ENCODE data around the gene SLIT3.

DNA sequence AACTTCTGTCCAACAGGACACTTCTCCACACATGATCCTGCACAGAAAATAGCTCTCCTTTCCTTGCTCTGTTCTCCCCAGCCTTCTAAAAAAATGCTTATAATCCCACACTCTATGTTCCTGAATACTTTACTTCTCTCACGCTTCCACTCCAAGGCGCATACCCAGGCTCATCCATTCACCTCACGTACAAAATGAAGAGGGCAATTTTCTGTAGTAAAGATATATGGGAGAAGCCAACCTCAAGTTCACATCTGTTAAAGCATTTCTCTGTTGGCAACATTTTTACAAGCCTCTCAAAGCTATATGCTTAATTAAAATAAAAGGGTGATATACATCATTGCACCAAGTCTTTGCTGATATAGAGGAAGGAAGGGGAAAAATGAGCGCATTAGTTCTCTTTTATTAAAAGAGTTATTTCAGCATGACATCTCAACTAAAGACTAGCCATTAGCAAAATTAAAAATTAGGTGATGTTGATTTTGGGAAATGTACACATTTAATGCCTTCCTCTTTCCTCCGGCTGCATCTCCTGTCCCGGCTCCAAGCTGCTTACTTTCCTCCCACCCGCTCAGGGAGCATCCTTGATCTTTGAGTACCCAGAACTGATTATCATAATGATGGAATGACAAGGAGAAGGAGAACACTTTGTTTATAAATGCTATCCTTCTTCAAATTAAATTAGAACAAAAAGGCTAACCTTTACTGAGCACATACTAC is 379.6 kb downstream of the SLIT3 start:
- TF ChIP-seq, protein P1, sequence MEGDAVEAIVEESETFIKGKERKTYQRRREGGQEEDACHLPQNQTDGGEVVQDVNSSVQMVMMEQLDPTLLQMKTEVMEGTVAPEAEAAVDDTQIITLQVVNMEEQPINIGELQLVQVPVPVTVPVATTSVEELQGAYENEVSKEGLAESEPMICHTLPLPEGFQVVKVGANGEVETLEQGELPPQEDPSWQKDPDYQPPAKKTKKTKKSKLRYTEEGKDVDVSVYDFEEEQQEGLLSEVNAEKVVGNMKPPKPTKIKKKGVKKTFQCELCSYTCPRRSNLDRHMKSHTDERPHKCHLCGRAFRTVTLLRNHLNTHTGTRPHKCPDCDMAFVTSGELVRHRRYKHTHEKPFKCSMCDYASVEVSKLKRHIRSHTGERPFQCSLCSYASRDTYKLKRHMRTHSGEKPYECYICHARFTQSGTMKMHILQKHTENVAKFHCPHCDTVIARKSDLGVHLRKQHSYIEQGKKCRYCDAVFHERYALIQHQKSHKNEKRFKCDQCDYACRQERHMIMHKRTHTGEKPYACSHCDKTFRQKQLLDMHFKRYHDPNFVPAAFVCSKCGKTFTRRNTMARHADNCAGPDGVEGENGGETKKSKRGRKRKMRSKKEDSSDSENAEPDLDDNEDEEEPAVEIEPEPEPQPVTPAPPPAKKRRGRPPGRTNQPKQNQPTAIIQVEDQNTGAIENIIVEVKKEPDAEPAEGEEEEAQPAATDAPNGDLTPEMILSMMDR (IDR thresholded peaks at IDR 0.05) = no peak
- no peak for TF ChIP-seq POLR2A (IDR thresholded peaks at IDR 0.05)

Data from Peyer's patch (tissue), 4 donors.